ACC112 (cell line): ENCODE measurements around the gene ANO4.
"Not testable (repeated sequence)": the region's sequence is repeated elsewhere in the genome, so short reads cannot be mapped to it uniquely, and the experiment has no call there.

Experiments used
- H2AFZ ChIP-seq: fragments of 200-600 bp; sonication (generic); one replicate; pipeline ENCODE4 v1.6.0; 2017; ENCODE audit warnings: antibody characterized with exemption, low read length; ENCODE audit not compliant: unreplicated experiment
- H3K27ac ChIP-seq: fragments of 200-600 bp; sonication (generic); 2 replicates; pipeline ENCODE4 v1.5.1; 2014; ENCODE audit warnings: low read depth, mild to moderate bottlenecking, antibody characterized with exemption, low read length, moderate library complexity
- H3K27me3 ChIP-seq: fragments of 200-600 bp; sonication (generic); 2 replicates; pipeline ENCODE4 v1.6.1; 2014; ENCODE audit warnings: mild to moderate bottlenecking, antibody characterized with exemption, low read length, moderate library complexity, mixed read lengths; ENCODE audit not compliant: insufficient read depth
- H3K36me3 ChIP-seq: fragments of 200-600 bp; sonication (generic); 2 replicates; pipeline ENCODE4 v1.6.1; 2016; ENCODE audit warnings: mild to moderate bottlenecking, antibody characterized with exemption, low read length, moderate library complexity, mixed read lengths; ENCODE audit not compliant: insufficient read depth
- H3K4me1 ChIP-seq: fragments of 200-600 bp; sonication (generic); one replicate; pipeline ENCODE4 v1.6.1; 2016; ENCODE audit warnings: low read length, mixed read lengths; ENCODE audit not compliant: insufficient read depth, unreplicated experiment, control insufficient read depth
- H3K4me3 ChIP-seq: fragments of 200-600 bp; sonication (generic); 2 replicates; pipeline ENCODE4 v1.5.1; 2014; ENCODE audit warnings: mild to moderate bottlenecking, low read depth, low read length
- H3K79me2 ChIP-seq: fragments of 200-600 bp; sonication (generic); one replicate; pipeline ENCODE4 v1.6.0; 2016; ENCODE audit warnings: low read length; ENCODE audit not compliant: control insufficient read depth, unreplicated experiment, insufficient read depth

Gene ANO4

DNA sequence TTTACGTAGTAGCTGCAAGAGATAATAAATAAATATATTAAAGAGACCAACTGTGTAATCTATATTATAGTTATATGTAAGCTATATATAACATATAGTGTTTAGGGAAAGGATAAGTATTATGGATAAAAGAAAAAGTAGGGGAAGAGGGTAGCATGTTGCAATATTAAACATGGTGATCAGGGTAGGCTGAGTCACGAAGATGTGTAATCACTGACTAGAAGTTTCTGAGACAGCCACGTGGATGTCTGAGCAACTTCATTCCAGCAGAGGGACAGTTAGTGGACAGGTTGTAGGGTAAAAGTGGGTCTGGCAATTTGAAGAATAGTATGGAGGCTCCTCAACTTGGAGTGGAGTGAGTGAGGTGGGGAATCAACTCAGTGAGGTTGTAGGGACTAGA is 109.7 kb downstream of the ANO4 start:
- no peak overlapping the region for H3K4me3 ChIP-seq
- H3K36me3 ChIP-seq = no peaks in the 10 kb centered on the region
- H3K27ac ChIP-seq = no peak overlapping the region
- H3K27me3 ChIP-seq = no peaks in the 10 kb centered on the region
- no peaks in the 10 kb centered on the region for H3K79me2 ChIP-seq
- H2AFZ ChIP-seq = no peak overlapping the region
- peaks cover 3% of the 10 kb centered on the region for H3K4me1 ChIP-seq

DNA sequence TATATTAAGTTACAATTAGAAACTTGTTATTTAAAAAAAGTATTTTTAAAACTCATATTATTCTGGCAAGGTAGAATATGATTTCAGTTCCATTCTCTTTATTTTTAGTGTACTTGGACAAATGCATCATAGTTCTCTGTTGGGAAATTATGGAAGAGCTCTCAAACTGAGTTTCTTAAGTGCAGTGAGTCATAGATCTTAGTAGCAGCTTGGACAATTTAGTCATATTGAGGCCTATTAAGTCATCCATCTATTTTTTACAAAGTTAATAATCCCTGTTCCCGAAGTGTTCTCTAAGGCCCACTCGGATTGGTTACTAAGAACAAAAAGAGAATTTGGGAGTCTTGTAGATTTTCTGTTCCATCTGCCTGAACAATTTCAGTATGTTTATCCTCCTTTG is 113.9 kb downstream of the ANO4 start:
- no peaks in the 10 kb centered on the region for H3K79me2 ChIP-seq
- peaks cover 7% of the 10 kb centered on the region for H3K4me1 ChIP-seq
- H3K4me3 ChIP-seq = no peak overlapping the region
- no peaks in the 10 kb centered on the region for H3K36me3 ChIP-seq
- no peaks in the 10 kb centered on the region for H3K27me3 ChIP-seq
- H3K27ac ChIP-seq = peak overlapping the region; percentile 31; the same call in 1 of the 2 replicates
- H2AFZ ChIP-seq = no peak overlapping the region

DNA sequence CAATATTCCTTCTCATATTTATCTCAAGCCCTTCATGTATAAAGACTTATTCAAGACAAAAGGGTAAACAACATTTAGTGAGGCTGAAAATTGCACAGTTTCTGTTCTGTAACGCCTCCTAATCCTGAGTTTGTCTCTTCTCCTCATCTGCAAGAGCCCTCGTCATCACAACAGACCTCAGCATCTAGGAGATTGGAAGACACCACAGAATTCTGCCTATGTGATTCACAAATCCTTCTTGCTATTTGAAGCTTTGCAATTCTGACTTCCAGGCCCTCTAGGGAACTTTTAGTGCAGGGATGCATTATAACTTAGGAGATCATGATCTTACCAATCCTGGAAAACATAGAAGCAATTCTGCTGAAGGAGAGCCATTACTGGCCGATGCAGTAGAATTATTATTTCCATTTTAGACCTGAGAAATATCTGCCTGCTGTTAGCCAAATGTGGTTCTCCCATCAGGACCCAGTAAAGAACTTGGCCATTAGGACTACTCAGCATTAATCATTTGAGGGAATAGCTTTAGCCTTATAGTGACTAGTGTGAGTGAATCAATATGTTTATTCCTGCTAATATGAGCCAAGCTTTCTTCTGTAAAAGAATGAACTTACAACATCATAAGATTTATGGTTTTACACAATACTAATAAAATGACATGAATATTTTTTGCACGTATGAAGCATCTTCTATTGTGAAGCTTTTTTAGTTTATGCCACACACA is 119.5 kb downstream of the ANO4 start:
- H3K27ac ChIP-seq = no peak overlapping the region
- H3K4me1 ChIP-seq = peaks cover 11% of the 10 kb centered on the region
- no peak overlapping the region for H3K4me3 ChIP-seq
- H3K36me3 ChIP-seq = no peaks in the 10 kb centered on the region
- no peaks in the 10 kb centered on the region for H3K27me3 ChIP-seq
- no peaks in the 10 kb centered on the region for H3K79me2 ChIP-seq
- no peak overlapping the region for H2AFZ ChIP-seq

DNA sequence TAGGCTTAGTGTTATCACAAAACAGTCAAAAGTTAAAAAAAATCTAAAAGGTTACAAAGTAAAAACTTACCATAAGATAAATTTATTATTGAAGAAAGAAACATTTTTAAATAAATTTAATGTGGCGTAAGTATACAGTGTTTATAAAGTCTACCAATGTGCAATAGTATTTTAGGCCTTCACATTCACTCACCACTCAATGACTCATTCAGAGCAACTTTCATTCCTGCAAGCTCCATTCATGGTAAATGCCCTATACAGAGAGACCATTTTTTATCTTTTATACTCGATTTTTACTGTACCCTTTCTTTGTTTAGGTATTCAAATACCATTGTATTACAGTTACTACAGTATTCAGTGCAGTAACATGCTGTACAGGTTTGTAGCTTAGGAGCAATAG is 124.5 kb downstream of the ANO4 start:
- no peaks in the 10 kb centered on the region for H3K79me2 ChIP-seq

DNA sequence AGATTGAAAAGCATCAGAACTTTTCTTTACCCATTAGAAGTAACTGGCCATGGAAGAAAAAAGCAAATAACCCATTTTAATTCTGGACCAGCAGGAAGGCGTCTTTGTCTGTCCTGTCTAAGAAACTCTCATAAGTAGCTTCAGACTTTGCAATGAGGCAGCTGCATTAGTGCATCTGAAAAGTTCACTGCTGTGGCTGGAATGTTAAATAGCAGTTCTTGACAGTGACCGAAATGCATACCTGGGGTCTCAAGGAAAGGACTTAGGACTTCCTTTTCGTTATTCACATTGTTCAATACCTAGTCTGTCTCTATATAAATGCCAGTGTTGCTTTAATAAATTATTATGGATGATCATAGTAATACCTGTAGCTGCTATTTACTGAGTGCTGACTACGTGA is 125.9 kb downstream of the ANO4 start:
- no peaks in the 10 kb centered on the region for H3K79me2 ChIP-seq
- H3K4me1 ChIP-seq = no peaks in the 10 kb centered on the region
- H3K4me3 ChIP-seq = no peak overlapping the region
- no peak overlapping the region for H2AFZ ChIP-seq
- no peak overlapping the region for H3K27ac ChIP-seq
- no peaks in the 10 kb centered on the region for H3K27me3 ChIP-seq
- no peaks in the 10 kb centered on the region for H3K36me3 ChIP-seq

More for the DNA sequence above, 124.5 kb downstream of the ANO4 start:
- no peaks in the 10 kb centered on the region for H3K36me3 ChIP-seq
- no peak overlapping the region for H2AFZ ChIP-seq
- no peaks in the 10 kb centered on the region for H3K27me3 ChIP-seq
- H3K27ac ChIP-seq = no peak overlapping the region
- H3K4me3 ChIP-seq = no peak overlapping the region
- H3K4me1 ChIP-seq = peaks cover 3% of the 10 kb centered on the region

DNA sequence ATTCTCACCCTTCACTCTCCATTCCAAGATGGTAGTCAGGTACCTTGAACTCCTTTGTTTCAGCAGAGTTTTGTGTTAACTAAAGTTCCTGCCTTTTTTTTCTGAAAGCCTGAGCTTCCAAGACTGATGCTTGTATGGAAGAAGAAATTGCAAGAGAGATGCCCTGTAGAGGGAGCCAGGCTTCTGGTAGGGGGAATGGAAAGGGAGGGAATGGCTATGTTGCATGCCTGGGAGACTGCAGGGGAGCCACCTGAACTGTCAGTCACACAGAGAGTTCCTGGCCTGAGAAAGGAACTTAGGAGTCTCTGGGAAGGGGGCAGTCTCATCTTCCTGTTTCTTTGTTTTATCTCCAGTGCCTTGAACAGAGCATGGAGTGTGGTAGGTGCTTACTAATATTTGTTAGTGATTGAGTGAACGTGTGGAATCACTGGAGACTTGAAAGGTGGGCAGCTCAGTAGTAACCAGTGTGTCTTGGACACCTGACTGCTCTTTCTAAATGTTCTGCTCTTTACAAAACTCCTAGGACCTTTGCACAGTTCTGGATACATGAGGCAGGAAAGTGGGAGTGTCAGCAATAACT is 132.2 kb downstream of the ANO4 start:
- Histone ChIP-seq H3K27ac (no peak overlapping the region), H2AFZ (no peak overlapping the region), H3K36me3 (no peaks in the 10 kb centered on the region), H3K4me3 (no peak overlapping the region), H3K27me3 (no peaks in the 10 kb centered on the region), H3K4me1 (peaks cover 14% of the 10 kb centered on the region), H3K79me2 (no peaks in the 10 kb centered on the region)

DNA sequence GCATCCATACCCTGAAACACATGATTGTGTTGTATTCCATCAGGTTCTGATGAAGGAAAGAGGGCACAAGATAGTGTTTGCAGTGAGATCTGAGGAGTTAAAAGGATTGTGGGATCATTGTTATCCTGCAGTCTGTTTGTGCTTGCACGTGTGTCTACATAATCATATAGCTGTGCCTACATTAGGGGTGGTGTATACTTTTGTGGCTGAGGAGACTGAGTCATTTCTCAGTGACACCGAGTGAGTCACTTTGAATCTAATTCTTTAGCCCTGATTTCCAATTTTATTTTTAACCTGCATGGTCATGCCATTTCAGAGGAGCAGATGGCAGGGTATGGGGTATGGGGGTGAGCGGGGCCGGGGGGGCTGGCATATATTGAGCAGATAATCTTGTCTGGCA is 133.2 kb downstream of the ANO4 start:
- no peak overlapping the region for H3K4me3 ChIP-seq
- H3K36me3 ChIP-seq = no peaks in the 10 kb centered on the region
- no peaks in the 10 kb centered on the region for H3K27me3 ChIP-seq
- no peak overlapping the region for H2AFZ ChIP-seq
- H3K79me2 ChIP-seq = no peaks in the 10 kb centered on the region
- H3K4me1 ChIP-seq = peaks cover 14% of the 10 kb centered on the region
- no peak overlapping the region for H3K27ac ChIP-seq

DNA sequence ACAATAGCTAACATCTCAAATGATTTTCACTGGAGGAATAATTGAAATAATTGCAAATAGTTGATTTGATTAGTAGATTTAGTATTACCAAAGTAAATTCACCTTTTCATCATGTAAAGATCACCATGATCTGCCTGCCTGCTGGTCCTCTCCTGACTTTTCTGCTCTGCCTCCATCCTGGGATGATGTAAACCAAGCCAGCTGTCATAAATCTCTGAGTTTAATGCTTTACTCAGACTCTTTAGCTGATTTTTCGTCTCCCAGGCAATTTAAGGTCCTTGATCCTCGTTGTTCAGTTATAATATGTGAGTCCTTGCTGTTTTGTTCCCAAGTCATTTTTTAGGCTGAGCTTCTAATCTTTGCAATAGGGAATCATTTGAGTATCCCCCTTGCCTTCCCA is 138.0 kb downstream of the ANO4 start:
- H3K4me1 ChIP-seq = peaks cover 11% of the 10 kb centered on the region

DNA sequence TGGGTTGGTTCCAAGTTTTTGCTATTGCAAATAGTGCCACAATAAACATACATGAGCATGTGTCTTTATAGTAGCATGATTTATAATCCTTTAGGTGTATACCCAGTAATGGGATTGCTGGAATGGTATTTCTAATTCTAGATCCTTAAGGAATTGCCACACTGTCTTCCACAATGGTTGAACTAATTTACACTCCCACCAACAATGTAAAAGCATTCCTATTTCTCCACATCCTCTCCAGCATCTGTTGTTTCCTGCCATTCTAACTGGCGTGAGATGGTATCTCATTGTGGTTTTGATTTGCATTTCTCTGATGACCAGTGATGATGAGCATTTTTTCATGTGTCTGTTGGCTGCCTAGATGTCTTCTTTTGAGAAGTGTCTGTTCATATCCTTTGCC is 139.0 kb downstream of the ANO4 start:
- not testable (repeated sequence) for H3K4me1 ChIP-seq, H3K36me3 ChIP-seq, H3K4me3 ChIP-seq, H3K27me3 ChIP-seq, H3K79me2 ChIP-seq, H3K27ac ChIP-seq, H2AFZ ChIP-seq

More for the DNA sequence above, 138.0 kb downstream of the ANO4 start:
- Histone ChIP-seq H3K27ac (no peak overlapping the region), H3K27me3 (no peaks in the 10 kb centered on the region), H2AFZ (no peak overlapping the region), H3K79me2 (no peaks in the 10 kb centered on the region), H3K4me3 (no peak overlapping the region), H3K36me3 (no peaks in the 10 kb centered on the region)

DNA sequence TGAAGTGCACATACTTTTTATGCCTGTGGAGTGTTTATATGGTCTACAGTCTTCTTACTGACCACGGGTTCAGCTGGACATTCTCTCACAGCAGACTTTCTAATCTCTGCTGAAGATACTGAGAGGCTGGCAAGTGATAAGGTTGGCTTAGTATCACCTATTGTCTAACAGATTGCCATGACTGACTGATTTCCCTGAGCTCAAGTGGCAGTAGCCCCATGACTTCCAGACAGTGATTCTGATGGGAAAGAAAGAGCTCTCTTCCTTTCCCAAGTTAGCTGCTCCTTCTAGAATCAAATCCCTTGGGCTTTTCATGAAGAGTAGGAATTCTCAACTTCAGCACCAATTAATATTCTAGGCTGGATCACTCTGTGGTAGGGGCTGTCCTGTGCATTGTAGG is 141.4 kb downstream of the ANO4 start:
- H3K4me3 ChIP-seq = no peak overlapping the region
- H3K79me2 ChIP-seq = no peaks in the 10 kb centered on the region
- no peak overlapping the region for H2AFZ ChIP-seq
- H3K27me3 ChIP-seq = no peaks in the 10 kb centered on the region
- H3K4me1 ChIP-seq = no peaks in the 10 kb centered on the region
- H3K36me3 ChIP-seq = no peaks in the 10 kb centered on the region
- H3K27ac ChIP-seq = no peak overlapping the region

DNA sequence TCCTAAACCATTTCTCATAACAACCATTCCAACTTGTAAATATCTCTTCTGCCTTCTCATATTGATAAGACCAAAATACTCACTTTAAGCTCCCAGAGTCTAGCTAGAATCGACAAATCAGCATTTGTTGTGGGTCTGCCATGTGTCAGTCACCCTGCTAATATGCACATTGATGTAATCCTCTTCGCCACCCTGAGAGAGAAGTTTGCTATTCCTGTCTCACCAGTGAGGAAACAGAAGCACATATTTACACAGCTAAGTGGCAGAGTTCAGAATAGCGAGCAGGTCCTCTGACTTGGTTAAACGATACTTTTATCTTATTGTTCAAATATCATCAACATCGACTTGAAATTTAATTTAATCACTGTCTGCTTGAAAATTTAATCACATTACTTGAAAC is 142.1 kb downstream of the ANO4 start:
- Histone ChIP-seq H3K79me2 (no peaks in the 10 kb centered on the region), H2AFZ (no peak overlapping the region), H3K4me1 (no peaks in the 10 kb centered on the region), H3K27ac (no peak overlapping the region), H3K36me3 (no peaks in the 10 kb centered on the region), H3K27me3 (no peaks in the 10 kb centered on the region), H3K4me3 (no peak overlapping the region)
